Stimulated activated naive CD8-positive, alpha-beta T cell treated with anti-CD3 and anti-CD28 coated beads, Interleukin-15, Interleukin-2, amounts not matched to agents 100 ng/mL and 50 ng/mL, for 24 hours (primary cell): ENCODE results near the gene FRMD4A.
"Not testable (repeated sequence)": the region's sequence is repeated elsewhere in the genome, so short reads cannot be mapped to it uniquely, and the experiment has no call there.

Experiments used
- H3K27ac Mint-ChIP-seq: one replicate; pipeline ENCODE4 v1.8.0; 2021; ENCODE audit warnings: mild to moderate bottlenecking, mixed read lengths
- H3K27me3 Mint-ChIP-seq: one replicate; pipeline ENCODE4 v1.8.0; 2021; ENCODE audit warnings: mixed read lengths
- H3K36me3 Mint-ChIP-seq: one replicate; pipeline ENCODE4 v1.8.0; 2021; ENCODE audit warnings: low read depth, mixed read lengths
- H3K4me1 Mint-ChIP-seq: one replicate; pipeline ENCODE4 v1.8.0; 2021; ENCODE audit warnings: low read depth, mixed read lengths
- H3K4me3 Mint-ChIP-seq: one replicate; pipeline ENCODE4 v1.8.0; 2021; ENCODE audit warnings: mild to moderate bottlenecking, mixed read lengths
- H3K9me3 Mint-ChIP-seq: one replicate; pipeline ENCODE4 v1.8.0; 2021; ENCODE audit warnings: mixed read lengths

Gene FRMD4A

DNA sequence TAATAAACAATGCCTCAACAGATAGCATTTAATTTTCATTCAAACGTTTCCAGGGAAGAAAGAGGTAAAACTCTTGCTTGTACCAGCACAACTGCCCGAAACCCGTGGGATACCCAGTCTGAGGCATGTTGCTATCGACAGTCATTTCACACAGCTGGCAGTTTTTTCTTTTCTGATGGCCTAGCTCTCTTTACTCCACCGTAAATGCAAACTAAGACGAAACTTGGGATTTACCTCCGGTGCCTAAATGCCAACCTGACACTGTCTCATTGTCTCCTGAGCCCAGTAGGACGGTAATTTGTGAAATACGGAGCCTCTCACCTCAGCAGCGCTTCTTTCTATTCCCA, 600.4 kb downstream of the FRMD4A start:
- Mint-ChIP-seq H3K27me3 (no peaks in the 10 kb centered on the region), H3K27ac (no peak overlapping the region), H3K4me1 (no peaks in the 10 kb centered on the region), H3K9me3 (no peaks in the 10 kb centered on the region), H3K4me3 (no peak overlapping the region), H3K36me3 (no peaks in the 10 kb centered on the region)

DNA sequence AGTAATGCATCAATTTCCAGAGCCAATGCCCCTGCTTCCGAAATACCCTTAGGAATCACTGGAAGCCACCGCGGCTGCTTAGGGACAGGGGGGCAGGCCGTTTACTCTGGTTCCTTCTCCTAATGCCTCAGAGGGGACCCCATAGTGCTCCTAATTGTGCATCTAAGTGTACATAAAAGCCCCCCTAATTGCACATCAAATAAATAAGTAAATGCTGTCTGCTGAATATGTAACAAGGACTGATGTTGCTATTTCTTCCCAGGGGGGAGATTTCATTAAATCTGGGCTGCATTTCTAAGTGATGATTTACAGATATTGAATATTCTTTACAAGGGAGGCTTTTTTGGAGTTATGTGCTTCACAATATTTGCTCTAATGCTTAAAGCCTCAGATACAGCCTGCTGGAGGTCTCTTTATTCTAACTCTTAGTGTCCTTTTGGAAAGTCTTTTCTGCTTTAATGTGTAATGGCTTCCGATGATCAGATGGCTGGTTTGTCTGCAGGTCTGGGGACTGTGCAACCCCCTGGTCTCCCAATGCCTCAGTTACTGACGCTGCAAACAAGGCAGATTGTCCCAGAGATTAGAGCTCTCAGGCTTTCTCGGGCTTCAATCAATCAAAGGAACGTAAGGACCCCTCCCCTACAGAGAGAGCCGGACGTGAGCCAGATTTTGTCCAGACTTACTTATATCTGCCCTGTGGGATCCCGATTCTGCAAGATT, 601.0 kb downstream of the FRMD4A start:
- Mint-ChIP-seq H3K27ac (no peak overlapping the region), H3K27me3 (no peaks in the 10 kb centered on the region), H3K36me3 (no peaks in the 10 kb centered on the region), H3K4me3 (no peak overlapping the region), H3K9me3 (no peaks in the 10 kb centered on the region), H3K4me1 (no peaks in the 10 kb centered on the region)

DNA sequence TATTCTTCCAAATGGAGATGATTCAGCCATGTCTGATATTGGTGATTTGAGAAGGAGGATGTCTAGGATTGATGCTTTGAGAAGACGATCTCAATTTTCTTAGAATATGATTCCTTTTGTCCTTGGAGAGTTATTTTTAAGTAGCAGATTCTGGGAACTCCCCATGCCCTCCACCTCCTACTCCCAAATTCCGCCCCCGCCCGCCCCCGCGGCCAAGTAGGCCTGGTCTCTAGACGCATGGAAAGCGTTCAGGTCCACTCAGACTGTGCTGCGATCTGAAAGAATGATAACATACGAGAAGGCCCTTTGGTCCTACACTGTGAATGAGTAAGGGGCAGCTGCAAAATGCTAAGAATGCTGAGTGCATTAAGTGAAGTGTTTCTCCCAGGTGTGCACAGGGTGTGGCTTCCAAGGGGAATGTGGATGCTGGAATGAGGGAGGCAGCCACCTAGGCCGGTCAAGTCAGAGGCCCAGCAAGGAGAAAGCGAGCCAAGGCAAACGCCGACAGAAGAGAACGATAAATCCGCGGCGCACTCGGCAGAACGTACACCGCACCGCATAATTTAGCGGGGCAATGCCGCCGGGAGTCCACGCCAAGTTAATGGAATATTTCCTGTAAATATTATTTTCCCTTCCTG, 601.7 kb downstream of the FRMD4A start:
- no peak overlapping the region for H3K4me3 Mint-ChIP-seq
- no peaks in the 10 kb centered on the region for H3K9me3 Mint-ChIP-seq
- no peaks in the 10 kb centered on the region for H3K27me3 Mint-ChIP-seq
- no peak overlapping the region for H3K27ac Mint-ChIP-seq
- no peaks in the 10 kb centered on the region for H3K36me3 Mint-ChIP-seq
- H3K4me1 Mint-ChIP-seq = no peaks in the 10 kb centered on the region

DNA sequence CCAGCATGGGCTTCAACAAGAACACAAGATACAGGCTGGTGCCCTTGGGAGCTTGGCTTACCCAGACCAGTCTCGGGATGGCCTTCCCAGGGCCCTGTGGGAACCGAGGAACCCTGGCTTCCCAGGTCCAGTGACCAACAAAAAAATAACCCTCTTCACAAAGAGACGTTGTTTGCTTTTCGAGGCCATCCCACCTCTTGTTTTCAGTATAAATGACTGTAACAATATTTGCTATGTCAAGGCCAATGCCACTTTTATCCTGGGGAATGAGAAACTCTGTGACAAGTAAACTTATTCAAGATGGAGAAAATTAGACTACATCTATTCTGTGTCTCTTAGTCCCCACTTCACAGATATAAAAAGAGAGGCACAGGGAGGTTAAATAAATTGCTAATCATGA, 605.1 kb downstream of the FRMD4A start:
- peaks cover 6% of the 10 kb centered on the region for H3K4me1 Mint-ChIP-seq
- H3K27me3 Mint-ChIP-seq = no peaks in the 10 kb centered on the region
- no peaks in the 10 kb centered on the region for H3K36me3 Mint-ChIP-seq
- H3K4me3 Mint-ChIP-seq = no peak overlapping the region
- no peak overlapping the region for H3K27ac Mint-ChIP-seq
- peaks cover 2% of the 10 kb centered on the region for H3K9me3 Mint-ChIP-seq

DNA sequence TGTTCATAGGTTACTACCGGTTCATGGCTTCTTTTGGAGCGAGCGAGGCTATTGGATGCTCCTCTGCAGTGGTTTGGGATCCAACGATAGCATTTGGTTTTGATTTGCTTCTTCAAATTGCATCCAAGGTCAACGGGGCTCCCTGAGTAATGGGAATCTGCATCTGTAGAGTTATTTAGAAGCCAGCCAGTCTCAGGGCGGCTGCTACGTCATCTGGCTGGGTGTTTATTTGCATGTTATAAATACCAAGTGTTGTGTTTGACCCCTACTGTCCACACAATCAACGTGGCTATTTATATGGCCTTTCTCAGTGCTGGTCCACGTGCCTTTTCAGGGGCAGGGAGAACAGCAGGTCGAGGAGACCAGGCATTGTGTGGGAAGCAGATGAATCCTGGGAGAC, 606.2 kb downstream of the FRMD4A start:
- Mint-ChIP-seq H3K4me3 (no peak overlapping the region), H3K9me3 (peaks cover 5% of the 10 kb centered on the region), H3K27me3 (peaks cover 3% of the 10 kb centered on the region), H3K4me1 (peaks cover 6% of the 10 kb centered on the region), H3K27ac (no peak overlapping the region), H3K36me3 (no peaks in the 10 kb centered on the region)

DNA sequence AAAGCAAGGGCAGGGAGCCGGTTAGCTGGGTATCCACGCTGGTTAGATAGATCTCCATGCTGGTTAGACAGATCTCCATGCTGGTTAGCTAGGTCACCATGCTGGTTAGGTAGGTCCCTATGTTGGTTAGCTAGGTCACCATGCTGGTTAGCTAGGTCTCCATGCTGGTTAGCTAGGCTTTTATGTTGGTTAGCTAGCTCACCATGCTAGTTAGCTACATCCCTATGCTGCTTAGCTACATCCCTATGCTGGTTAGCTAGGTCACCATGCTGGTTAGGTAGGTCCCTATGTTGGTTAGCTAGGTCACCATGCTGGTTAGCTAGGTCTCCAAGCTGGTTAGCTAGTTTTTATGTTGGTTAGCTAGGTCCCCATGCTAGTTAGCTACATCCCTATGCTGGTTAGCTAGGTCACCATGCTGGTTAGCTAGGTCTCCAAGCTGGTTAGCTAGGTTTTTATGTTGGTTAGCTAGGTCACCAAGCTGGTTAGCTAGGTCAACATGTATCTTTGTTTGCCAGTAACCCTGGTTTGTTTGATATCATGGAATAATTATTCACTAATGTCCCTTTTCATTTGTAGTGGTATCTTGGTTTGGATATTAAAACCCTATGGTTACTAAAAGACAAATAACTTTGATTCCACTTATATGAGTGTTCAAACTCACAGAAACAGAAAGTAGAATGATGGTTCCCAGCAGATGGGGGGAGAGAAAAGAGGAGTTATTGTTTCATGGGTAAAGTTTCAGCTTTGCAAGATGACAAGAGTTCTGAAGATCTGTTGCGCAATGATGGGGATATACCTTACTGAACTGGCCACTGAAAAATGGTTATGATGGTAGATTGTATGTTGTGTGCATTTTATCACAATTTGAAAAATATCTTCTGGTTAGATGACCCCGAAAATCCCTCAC, 607.7 kb downstream of the FRMD4A start:
- Mint-ChIP-seq H3K36me3 (no peaks in the 10 kb centered on the region), H3K4me3 (no peak overlapping the region), H3K27ac (no peak overlapping the region), H3K9me3 (peaks cover 5% of the 10 kb centered on the region), H3K27me3 (peaks cover 11% of the 10 kb centered on the region), H3K4me1 (peaks cover 14% of the 10 kb centered on the region)

DNA sequence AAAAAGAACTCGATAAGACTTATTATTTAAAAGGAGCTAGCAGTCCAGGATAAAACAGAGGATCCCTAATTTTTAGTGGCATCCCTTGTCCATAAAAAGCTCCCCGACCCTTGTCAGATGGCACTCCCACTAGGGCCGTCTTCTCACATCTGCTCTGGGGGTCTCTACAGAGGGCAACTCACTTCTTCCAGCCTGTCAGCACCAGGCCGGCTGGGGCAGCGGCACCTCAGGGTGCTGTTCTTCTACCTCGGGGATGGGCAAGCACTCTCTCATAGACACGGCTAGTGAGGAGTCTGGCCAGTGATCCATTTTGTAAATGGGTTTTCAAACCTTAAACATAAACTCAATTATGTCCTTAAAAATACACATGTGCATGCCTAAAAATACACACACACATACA, 609.2 kb downstream of the FRMD4A start:
- Mint-ChIP-seq H3K27ac (no peak overlapping the region), H3K9me3 (peaks cover 5% of the 10 kb centered on the region), H3K27me3 (peaks cover 11% of the 10 kb centered on the region), H3K4me1 (peaks cover 19% of the 10 kb centered on the region), H3K36me3 (no peaks in the 10 kb centered on the region), H3K4me3 (no peak overlapping the region)

DNA sequence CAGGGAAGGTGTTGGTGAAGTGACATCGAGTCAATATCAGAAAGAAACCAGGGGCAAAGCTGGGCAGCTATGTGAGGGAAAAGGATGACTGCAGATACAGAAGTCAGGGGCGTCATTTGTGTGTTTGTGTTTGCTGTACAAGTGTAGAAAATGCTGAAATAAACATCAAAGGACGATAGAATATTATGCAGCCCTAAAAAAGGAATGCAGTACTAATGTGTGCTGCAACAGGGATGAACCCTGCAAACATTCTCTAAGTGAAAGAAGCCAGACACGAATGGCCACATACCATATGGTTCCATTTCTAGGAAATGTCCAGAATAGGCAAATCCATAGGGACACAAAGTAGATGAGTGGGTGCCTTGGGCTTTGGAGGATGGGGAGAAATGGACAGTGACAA, 610.0 kb downstream of the FRMD4A start:
- peaks cover 5% of the 10 kb centered on the region for H3K9me3 Mint-ChIP-seq
- peaks cover 11% of the 10 kb centered on the region for H3K27me3 Mint-ChIP-seq
- H3K36me3 Mint-ChIP-seq = no peaks in the 10 kb centered on the region
- H3K4me3 Mint-ChIP-seq = no peak overlapping the region
- H3K27ac Mint-ChIP-seq = no peak overlapping the region
- peaks cover 19% of the 10 kb centered on the region for H3K4me1 Mint-ChIP-seq

DNA sequence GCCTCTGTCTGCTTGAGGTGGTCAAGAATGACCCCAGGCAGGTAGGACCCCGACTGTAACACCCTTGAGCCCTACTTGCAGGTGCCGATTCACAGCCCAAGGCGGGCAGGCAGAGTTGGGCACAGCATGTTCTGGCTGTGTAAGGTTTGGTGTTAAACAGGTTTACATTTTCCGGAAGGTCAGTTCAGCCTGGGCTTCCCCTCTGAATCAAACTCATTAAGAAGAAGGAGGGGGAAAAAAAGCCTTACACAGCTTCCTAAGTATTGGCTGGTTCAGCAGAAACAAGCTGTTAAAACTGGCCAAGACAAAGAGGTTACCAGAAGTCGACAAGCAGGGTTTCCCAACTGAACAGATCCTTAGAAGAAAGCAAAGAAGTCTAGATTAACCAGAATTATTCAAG, 611.3 kb downstream of the FRMD4A start:
- H3K27me3 Mint-ChIP-seq = peaks cover 11% of the 10 kb centered on the region
- no peak overlapping the region for H3K27ac Mint-ChIP-seq
- H3K9me3 Mint-ChIP-seq = peaks cover 5% of the 10 kb centered on the region
- H3K4me3 Mint-ChIP-seq = no peak overlapping the region
- no peaks in the 10 kb centered on the region for H3K36me3 Mint-ChIP-seq
- H3K4me1 Mint-ChIP-seq = peaks cover 19% of the 10 kb centered on the region

DNA sequence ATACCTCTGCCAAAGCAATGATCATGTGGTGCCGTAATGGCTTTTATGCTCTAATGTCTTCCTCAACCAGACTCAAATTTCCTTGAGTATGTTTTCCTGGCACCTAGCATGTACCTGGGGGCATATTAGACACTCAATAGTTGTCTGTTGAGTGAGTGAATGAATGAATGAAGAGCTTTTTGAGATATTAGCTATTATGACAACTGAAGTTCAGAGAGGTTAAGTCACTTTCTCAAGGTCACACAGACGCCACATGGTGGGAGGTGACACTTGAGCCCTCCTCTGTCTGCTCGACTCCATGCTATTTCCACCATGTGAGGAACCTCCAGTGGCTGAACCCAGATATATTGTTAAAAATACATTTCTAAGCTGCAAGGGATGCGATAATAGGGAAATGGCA, 611.9 kb downstream of the FRMD4A start:
- peaks cover 5% of the 10 kb centered on the region for H3K9me3 Mint-ChIP-seq
- H3K27me3 Mint-ChIP-seq = peaks cover 11% of the 10 kb centered on the region
- peak overlapping the region; percentile 47 for H3K4me3 Mint-ChIP-seq
- H3K36me3 Mint-ChIP-seq = no peaks in the 10 kb centered on the region
- peaks cover 19% of the 10 kb centered on the region for H3K4me1 Mint-ChIP-seq
- H3K27ac Mint-ChIP-seq = no peak overlapping the region

DNA sequence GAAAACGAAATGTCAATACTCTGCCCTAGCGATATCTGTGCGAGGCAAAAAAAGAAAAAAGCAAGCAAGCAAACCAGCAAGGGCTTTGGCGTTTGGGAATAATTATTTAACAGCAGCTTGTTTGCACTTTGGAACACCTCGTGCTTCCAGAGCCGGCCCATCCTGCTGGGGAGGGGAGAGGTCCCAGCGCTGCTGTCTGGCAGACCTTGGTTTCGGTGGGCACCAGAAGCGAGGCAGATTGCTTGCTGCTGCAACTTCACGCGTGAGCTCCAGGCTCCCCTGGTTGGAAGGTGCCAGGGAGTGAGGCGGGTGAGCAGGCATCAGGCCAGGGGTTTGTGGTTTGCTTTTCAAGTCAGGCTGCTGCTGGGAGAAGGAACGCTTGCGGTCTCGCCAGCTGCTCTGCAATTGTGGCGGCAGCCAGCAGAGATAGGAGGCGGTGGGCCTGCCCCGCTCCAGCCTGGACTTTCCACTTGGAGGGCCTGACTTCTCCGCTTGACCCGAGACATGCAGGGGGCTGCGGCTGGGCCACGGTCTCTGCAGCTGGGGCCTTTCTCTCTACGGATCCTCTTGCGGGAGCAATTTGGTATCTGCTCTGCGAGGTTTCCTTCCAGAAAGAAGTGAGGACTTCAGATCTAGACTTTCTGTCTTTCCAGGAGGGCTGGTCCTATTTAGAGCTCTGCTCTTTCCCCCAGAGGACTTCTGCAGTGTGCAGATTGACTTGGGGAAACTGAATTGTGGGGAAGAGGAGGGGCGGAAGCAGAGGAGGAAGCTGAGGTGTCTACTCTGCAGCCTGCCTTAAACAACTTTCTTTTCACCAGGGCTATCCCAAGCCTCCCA, 612.6 kb downstream of the FRMD4A start:
- H3K36me3 Mint-ChIP-seq = no peaks in the 10 kb centered on the region
- peaks cover 5% of the 10 kb centered on the region for H3K9me3 Mint-ChIP-seq
- no peak overlapping the region for H3K27ac Mint-ChIP-seq
- H3K4me1 Mint-ChIP-seq = peaks cover 17% of the 10 kb centered on the region
- H3K4me3 Mint-ChIP-seq = peak overlapping the region; percentile 66
- peaks cover 11% of the 10 kb centered on the region for H3K27me3 Mint-ChIP-seq

DNA sequence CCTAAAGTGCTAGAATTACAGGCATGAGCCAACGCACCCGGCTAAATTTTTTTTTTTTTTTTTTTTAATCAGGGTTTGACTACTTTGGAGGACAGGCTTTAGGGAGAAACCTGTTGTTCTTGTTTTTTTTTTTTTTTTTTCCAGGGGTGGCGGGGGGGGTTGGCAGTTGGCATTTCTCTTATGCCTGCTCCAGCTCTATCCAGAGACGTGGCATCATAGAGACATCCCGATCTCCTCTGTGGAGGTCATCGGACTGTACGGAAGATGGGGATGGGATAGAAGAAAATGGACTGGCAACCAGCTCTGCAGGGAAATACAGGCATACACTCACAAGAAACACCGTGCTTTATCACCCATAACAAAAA, 613.2 kb downstream of the FRMD4A start:
- H3K4me1 Mint-ChIP-seq = peaks cover 23% of the 10 kb centered on the region
- H3K27ac Mint-ChIP-seq = no peak overlapping the region
- peaks cover 11% of the 10 kb centered on the region for H3K27me3 Mint-ChIP-seq
- H3K9me3 Mint-ChIP-seq = peaks cover 5% of the 10 kb centered on the region
- peak overlapping the region; percentile 66 for H3K4me3 Mint-ChIP-seq
- H3K36me3 Mint-ChIP-seq = no peaks in the 10 kb centered on the region

DNA sequence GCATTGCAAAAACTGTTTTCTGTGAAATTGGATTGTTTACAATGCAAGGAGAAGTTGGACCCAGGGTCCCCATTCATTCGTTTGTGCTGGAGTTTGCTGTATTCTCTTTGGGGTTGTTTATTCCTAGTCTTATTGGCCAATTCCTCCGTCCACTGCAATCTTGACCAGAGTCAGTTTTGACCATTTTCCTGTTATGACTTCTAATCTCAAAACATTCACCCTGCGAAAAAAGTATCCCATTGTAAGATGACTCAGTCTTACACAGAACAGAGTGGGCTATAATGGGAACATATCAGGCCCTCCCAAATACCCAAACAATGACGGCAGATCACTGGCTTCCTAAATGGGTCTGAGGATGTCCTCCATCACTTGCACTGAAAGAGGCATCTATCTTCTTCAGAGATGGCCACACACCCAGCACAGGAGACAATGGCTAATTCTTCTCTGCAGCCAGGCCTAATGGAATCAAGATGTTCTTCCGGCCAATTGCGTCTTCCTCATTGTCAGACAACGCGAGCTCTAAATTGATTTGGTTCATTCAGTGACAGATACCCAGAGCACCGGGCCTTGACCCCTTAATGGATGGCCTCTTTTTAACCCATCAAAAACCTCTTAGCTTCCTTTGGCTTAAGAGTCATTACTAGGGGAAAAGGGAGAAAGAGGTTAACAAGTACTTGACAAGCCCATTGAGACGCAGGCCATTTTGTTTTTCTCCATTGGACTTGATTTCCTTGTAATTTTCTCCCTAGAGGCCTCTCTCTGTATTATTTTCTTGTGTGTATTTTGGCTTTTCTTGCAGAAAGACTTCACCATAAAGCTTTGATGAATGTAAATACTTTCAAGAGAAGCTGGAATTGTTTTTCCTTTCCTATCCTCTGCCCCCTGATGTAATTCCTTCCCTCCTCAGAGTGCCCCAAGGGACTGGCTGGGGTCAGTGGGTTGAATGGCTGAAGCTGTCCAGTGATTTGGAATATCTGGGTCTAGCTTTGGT, 614.3 kb downstream of the FRMD4A start:
- Mint-ChIP-seq H3K27ac (no peak overlapping the region), H3K4me3 (no peak overlapping the region), H3K36me3 (no peaks in the 10 kb centered on the region), H3K9me3 (peaks cover 5% of the 10 kb centered on the region), H3K27me3 (peaks cover 11% of the 10 kb centered on the region), H3K4me1 (peaks cover 27% of the 10 kb centered on the region)

DNA sequence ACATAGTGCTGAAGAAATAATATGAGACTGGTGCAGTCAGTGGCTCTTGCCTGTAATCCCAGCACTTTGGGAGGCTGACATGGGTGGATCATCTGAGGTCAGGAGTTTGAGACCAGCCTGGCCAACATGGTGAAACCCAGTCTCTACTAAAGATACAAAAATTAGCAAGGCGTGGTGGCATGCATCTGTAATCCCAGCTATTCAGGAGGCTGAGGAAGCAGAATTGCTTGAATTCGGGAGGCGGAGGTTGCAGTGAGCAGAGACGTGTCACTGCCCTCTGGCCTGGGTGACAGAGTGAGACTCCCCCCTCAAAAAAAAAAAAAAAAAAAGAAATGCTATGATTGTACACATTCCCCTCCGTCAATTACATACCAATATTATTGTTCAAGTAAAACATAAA, 615.1 kb downstream of the FRMD4A start:
- not testable (repeated sequence) for H3K36me3 Mint-ChIP-seq, H3K4me3 Mint-ChIP-seq, H3K9me3 Mint-ChIP-seq, H3K27ac Mint-ChIP-seq
- peaks cover 11% of the 10 kb centered on the region for H3K27me3 Mint-ChIP-seq
- peaks cover 27% of the 10 kb centered on the region for H3K4me1 Mint-ChIP-seq
